HG02798 (cell line): ENCODE data around the gene NEK10.

Experiments
- ATAC-seq: cut with Tn5 transposase; IDR thresholded peaks from one replicate; pipeline ENCODE4 v1.9.1; 2021; ENCODE audit warnings: mild to moderate bottlenecking; ENCODE audit not compliant: unreplicated experiment, poor library complexity

NEK10 gene

GRCh38 chr3:27079427-27080257 is 289.5 kb downstream of the NEK10 start:
- ATAC-seq = no peak

GRCh38 chr3:27078246-27078913 is 290.8 kb downstream of the NEK10 start:
- ATAC-seq = no peak

- no peak for ATAC-seq
Observed at GRCh38 chr3:27076815-27077630, 292.2 kb downstream of the NEK10 start.

DNA sequence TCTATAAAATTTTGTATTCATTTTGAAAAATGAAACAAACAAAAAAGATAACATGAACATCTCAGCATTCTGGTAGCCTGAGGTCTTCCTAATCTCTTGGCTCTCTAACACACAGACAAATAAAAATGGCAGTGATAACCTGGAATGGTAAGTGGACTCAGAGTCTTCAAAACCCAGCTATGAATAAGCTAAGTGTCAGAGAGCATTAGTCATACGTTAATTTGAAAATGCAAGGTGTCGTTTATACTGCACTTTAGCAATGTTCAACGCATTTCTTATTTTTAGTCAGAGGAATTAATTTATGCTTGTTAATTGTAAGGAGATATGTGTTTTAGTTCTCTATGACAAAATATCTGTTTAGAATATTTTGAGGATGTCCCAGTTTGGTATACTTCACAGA is 294.3 kb downstream of the NEK10 start:
- no peak for ATAC-seq

- ATAC-seq = no peak
Observed at GRCh38 chr3:27073912-27074311, 295.3 kb downstream of the NEK10 start.

GRCh38 chr3:27072810-27073651 is 296.2 kb downstream of the NEK10 start:
- ATAC-seq = no peak

- no peak for ATAC-seq
Observed at GRCh38 chr3:27060336-27060735, 308.8 kb downstream of the NEK10 start.
